Activated gamma-delta T cell (primary cell): ENCODE measurements around the gene OIP5.

ENCODE experiments used
- DNase-seq: peaks from one replicate; lab custom pipeline; 2025; lab: John Stamatoyannopoulos, UW

The OIP5 gene

GRCh38 chr15:41259546-41260189, 72.7 kb downstream of the OIP5 start:
- no peak for DNase-seq
